ENCODE data around the gene TCFL5.

The TCFL5 gene

GRCh38 chr20:62884556-62884955, 22.9 kb upstream of the TCFL5 start:
- TF ChIP-seq TAF1 (IDR thresholded peaks at IDR 0.05; ENCODE audit: borderline replicate concordance, insufficient read depth, low read length), result no peak
- TF ChIP-seq FOXP2 (optimal IDR thresholded peaks at IDR 0.05; ENCODE audit: borderline replicate concordance, extremely low read depth, extremely low read length, insufficient read depth), result no peak
- TF ChIP-seq POLR2AphosphoS5 (IDR thresholded peaks at IDR 0.05; ENCODE audit: low read depth, low read length), result no peak
- no peak for TF ChIP-seq SIN3A (IDR thresholded peaks at IDR 0.05; ENCODE audit: borderline replicate concordance, insufficient read depth, low read length)
- TF ChIP-seq, protein P1, sequence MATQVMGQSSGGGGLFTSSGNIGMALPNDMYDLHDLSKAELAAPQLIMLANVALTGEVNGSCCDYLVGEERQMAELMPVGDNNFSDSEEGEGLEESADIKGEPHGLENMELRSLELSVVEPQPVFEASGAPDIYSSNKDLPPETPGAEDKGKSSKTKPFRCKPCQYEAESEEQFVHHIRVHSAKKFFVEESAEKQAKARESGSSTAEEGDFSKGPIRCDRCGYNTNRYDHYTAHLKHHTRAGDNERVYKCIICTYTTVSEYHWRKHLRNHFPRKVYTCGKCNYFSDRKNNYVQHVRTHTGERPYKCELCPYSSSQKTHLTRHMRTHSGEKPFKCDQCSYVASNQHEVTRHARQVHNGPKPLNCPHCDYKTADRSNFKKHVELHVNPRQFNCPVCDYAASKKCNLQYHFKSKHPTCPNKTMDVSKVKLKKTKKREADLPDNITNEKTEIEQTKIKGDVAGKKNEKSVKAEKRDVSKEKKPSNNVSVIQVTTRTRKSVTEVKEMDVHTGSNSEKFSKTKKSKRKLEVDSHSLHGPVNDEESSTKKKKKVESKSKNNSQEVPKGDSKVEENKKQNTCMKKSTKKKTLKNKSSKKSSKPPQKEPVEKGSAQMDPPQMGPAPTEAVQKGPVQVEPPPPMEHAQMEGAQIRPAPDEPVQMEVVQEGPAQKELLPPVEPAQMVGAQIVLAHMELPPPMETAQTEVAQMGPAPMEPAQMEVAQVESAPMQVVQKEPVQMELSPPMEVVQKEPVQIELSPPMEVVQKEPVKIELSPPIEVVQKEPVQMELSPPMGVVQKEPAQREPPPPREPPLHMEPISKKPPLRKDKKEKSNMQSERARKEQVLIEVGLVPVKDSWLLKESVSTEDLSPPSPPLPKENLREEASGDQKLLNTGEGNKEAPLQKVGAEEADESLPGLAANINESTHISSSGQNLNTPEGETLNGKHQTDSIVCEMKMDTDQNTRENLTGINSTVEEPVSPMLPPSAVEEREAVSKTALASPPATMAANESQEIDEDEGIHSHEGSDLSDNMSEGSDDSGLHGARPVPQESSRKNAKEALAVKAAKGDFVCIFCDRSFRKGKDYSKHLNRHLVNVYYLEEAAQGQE (IDR thresholded peaks at IDR 0.05; ENCODE audit: insufficient read depth in 1 of 2, low read depth in 2 of 2, low read length in 2 of 2), result no peak

- TF ChIP-seq, protein P1 (IDR thresholded peaks at IDR 0.05; ENCODE audit: insufficient read depth in 1 of 2, low read depth in 2 of 2, low read length in 2 of 2), result no peak
- TF ChIP-seq TAF1 (IDR thresholded peaks at IDR 0.05; ENCODE audit: borderline replicate concordance, insufficient read depth, low read length), result no peak
- TF ChIP-seq POLR2AphosphoS5 (IDR thresholded peaks at IDR 0.05; ENCODE audit: low read depth, low read length), result no peak
- no peak for TF ChIP-seq FOXP2 (optimal IDR thresholded peaks at IDR 0.05; ENCODE audit: borderline replicate concordance, extremely low read depth, extremely low read length, insufficient read depth)
- TF ChIP-seq SIN3A (IDR thresholded peaks at IDR 0.05; ENCODE audit: borderline replicate concordance, insufficient read depth, low read length), result no peak
These were observed 20.8 kb upstream of the TCFL5 start for GRCh38 chr20:62882426-62882825.

DNA sequence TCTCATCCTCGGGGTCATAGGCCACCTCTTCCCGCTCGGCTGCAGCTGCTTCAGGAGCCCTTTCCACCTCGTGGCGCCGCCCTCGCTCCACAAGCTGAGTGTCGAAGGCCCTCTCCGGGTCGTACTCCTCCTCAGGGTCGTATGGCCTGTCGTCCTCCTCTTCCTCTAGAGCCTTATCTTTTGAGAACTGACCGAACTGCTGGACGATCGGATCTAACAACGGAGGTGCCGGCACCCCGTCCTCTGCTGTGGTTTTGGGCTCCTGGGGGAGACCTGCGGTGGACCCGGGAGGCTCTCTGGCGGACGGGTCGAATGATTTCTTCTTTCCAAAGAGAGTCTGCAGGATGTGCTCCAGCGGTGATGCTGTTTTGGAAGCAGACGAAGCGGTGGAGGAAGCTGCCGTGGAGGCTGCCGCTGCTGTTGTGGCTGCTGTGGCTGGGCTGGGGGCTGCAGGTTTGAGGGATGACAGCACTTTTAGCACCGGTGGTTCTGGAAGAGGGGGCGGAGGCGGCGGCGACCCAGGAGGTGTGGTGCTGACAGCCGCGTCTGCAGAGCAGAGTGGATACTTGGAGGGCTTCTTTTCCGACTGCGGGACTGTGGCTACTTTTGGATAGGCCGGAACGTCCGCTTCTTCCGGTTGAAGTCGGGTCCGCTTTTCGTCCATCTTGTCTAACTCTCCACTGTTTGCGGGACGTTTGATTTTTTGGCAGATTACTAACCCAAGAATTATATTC, 20.2 kb upstream of the TCFL5 start:
- TF ChIP-seq TAF1 (IDR thresholded peaks at IDR 0.05; ENCODE audit: borderline replicate concordance, insufficient read depth, low read length) (no peak), FOXP2 (optimal IDR thresholded peaks at IDR 0.05; ENCODE audit: borderline replicate concordance, extremely low read depth, extremely low read length, insufficient read depth) (no peak), SIN3A (IDR thresholded peaks at IDR 0.05; ENCODE audit: borderline replicate concordance, insufficient read depth, low read length) (no peak), POLR2AphosphoS5 (IDR thresholded peaks at IDR 0.05; ENCODE audit: low read depth, low read length) (no peak)
- TF ChIP-seq, protein P1 (IDR thresholded peaks at IDR 0.05; ENCODE audit: insufficient read depth in 1 of 2, low read depth in 2 of 2, low read length in 2 of 2), result no peak

GRCh38 chr20:62880935-62881661, 19.5 kb upstream of the TCFL5 start:
- TF ChIP-seq POLR2AphosphoS5 (IDR thresholded peaks at IDR 0.05; ENCODE audit: low read depth, low read length), result no peak
- TF ChIP-seq FOXP2 (optimal IDR thresholded peaks at IDR 0.05; ENCODE audit: borderline replicate concordance, extremely low read depth, extremely low read length, insufficient read depth), result no peak
- no peak for TF ChIP-seq TAF1 (IDR thresholded peaks at IDR 0.05; ENCODE audit: borderline replicate concordance, insufficient read depth, low read length)
- TF ChIP-seq, protein P1 (IDR thresholded peaks at IDR 0.05; ENCODE audit: insufficient read depth in 1 of 2, low read depth in 2 of 2, low read length in 2 of 2), result no peak
- TF ChIP-seq SIN3A (IDR thresholded peaks at IDR 0.05; ENCODE audit: borderline replicate concordance, insufficient read depth, low read length), result no peak

Measured in PFSK-1 (cell line).